GM12873 (cell line): ENCODE measurements around the gene PGBD2.

Experiments
- TF ChIP-seq, protein P1 (sequence below): IDR thresholded peaks from 2 replicates; pipeline ENCODE4 v1.5.1; 2012; ENCODE audit warnings: low read depth, mild to moderate bottlenecking, moderate library complexity, low read length, control low read depth; ENCODE audit not compliant: insufficient read depth; ENCODE audit errors: missing control alignments

The PGBD2 gene

DNA sequence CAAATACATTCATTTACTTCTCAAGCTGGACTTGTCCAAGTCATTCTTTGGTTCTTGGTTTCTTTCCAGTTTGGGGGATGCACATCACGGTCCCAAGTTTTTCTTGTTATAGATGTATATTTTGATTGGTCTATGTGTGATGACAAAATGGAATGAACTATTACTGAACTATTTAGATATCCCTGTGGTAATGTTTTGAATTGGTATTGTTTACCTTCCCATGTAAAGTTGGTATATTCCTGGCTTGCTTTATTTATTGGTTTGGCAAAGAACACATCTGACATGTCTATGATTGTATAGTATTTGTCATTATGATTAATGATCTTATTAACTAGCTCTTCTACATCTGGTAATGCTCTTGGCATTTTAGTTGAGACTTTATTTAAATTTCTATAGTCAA is 24.8 kb upstream of the PGBD2 start:
- TF ChIP-seq, protein P1, sequence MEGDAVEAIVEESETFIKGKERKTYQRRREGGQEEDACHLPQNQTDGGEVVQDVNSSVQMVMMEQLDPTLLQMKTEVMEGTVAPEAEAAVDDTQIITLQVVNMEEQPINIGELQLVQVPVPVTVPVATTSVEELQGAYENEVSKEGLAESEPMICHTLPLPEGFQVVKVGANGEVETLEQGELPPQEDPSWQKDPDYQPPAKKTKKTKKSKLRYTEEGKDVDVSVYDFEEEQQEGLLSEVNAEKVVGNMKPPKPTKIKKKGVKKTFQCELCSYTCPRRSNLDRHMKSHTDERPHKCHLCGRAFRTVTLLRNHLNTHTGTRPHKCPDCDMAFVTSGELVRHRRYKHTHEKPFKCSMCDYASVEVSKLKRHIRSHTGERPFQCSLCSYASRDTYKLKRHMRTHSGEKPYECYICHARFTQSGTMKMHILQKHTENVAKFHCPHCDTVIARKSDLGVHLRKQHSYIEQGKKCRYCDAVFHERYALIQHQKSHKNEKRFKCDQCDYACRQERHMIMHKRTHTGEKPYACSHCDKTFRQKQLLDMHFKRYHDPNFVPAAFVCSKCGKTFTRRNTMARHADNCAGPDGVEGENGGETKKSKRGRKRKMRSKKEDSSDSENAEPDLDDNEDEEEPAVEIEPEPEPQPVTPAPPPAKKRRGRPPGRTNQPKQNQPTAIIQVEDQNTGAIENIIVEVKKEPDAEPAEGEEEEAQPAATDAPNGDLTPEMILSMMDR, result no peak

DNA sequence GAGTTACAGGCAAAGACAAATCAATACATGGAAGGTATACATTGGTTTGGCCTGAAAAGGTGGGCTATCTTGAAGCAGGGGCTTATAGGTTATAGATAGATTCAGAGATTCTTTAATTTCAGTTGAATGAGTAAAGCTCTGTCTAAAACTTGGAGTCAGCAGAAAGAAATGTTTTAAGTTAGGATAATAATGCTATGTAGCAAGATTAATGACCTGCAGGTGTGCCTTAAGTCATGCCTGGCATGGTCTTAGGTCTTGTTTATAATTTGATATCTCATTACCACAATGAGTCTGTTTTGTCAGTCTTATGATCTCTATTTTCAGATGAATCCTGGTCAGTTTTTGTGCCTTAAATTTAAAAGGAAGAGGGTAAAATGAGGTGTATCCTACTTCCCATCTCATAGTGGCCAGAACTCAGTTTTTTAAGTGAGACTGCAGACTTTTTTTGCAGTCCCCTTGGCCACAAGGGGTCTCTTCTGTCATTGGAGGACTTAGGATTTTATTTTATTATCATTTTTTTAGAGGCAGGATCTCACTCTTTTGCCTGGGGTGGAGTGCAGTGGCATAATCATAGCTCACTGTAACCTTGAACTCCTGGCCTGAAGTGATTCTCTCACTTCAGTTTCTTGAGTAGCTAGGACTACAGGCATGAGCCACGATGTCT is 21.3 kb upstream of the PGBD2 start:
- TF ChIP-seq, protein P1, result no peak

DNA sequence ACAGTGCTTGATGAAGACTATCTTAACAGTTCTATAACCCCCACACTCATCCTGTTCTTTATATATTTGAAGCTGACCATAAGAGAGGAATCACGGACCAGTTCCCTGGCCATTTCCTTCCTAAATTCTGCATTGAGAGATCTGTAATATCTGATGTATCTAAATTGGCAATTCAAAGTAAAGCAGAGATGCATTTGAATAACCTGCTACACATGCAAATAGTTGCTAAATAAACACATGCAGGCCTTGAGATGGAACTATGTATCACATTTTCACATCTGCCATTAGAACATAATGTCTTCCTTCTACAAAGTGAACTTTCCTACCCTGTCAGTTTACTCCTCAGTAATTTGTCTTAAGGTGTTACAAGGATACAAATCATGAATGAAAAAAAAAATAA is 20.4 kb upstream of the PGBD2 start:
- TF ChIP-seq, protein P1, result no peak

DNA sequence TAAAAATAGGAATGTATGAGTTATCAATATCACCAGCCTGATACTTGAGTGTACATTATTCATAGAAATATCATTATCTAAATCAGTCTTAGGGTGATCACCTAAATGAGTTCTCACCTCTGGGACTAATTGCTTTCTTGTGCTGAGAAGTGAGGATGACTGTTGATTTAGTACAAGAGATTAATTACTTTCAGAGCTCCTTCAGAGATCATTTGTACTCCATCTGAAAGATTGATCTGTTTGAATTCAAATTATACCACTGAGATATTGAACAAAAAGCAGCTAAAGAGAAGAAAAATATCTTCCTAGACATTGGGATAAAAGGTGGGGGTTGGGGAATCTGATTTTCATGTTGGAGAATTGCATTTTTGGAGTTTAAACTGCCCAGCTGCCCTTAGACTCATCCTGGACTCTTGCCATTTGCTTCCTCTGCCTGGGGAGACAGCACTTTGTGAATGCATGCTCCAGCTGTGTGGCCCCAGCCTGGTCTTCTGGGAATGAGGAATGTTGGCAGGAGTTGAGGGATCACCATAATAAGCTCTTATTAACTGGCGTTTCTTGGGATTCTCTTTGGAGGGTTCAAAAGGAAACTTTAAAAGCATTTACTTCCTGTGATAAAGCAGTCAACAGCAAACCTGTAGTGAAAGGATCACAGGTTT is 19.7 kb upstream of the PGBD2 start:
- TF ChIP-seq, protein P1, result no peak

DNA sequence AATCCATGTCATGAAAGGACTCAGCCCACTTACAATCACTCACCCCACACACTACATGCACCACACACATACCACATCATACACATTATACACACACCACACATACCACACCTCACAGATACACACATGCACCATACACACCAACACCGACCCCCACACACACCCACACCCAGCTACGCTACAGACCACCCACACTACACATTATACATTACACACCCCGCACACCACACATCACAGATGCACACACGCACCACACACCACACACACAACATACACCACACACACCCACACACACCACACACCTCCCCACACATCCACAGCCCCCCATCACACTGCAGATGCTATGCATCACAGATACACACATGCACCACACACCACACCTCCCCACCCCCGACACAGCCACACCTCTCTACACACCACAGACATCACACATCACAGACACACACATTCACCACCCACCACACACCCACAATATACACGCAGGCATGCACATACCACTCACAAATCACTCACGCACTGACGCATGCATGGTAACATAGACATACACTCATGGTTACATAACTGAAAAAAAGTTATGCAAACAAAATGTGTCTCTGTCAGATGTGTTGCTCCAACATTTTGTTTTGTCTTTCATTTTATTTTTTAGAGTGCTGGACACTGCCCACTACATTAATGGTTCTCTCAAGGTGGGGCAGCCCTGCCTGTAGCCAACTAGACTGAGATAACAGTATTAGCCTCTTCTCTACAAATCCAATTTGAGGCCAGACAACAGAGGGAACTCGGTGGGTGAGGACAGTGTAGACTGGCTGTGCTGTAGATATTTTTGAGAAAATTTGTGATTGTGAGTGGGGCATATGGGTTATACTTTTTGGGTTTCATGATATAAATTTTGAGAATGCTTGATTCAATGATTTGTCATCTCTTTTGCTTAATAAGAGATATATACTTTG is 15.2 kb upstream of the PGBD2 start:
- TF ChIP-seq, protein P1, result no peak

DNA sequence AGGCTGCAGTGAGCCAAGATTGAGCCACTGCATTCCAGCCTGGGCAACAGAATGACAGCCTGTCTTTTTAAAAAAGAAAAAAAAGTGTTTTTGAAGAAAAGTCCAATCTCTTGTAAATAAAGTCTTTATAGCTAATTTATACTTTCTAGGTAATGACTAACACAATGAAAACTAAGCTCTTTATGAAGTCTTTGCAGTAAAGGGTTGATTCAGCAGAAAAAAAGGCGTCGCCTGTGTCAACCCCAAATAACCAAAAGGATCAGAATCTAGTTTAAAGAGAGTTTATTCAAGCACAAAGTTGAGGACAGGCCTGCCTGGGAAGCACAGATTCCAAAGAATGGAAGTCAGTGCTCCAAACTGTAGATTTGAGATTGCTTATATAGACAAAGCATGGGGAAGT is 14.3 kb upstream of the PGBD2 start:
- TF ChIP-seq, protein P1, result no peak

DNA sequence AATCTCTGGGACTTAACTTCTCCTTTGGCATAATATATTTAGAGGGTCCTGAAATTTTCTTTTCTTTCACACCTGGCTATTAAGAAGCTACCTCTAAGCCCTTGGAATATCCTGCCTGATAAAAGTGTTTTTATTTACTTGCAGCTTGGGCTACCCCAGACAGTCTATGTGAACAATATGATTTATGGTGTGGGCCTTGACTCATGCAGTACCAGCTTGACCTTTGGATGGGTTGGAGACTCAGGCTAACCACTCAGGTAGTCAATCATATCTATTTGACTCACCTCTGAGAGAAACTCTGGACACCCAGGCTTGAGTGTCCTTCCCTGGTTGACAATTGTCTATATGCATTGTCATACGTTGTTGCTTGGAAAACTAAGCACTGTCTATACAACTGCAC is 13.4 kb upstream of the PGBD2 start:
- TF ChIP-seq, protein P1, result no peak
